Hepatocyte (in vitro differentiated cells): ENCODE measurements around the gene LTN1. TPM values are rescaled to one million over a fixed set of nuclear protein-coding genes. Genes with fewer than 3 reads are reported as not detected.

Experiments
- DNase-seq: peaks from one replicate; pipeline ENCODE4 v3.0.0-alpha.2; 2016; ENCODE audit warnings: low spot score
- H2AFZ ChIP-seq: fragments of 200-600 bp; sonication (generic); 2 replicates; pipeline ENCODE4 v1.6.0; 2016; ENCODE audit warnings: antibody characterized with exemption, mild to moderate bottlenecking
- H3K27ac ChIP-seq: fragments of 200-600 bp; sonication (generic); 2 replicates; pipeline ENCODE4 v1.5.1; 2016; ENCODE audit warnings: mild to moderate bottlenecking
- H3K27me3 ChIP-seq: fragments of 200-600 bp; sonication (generic); 2 replicates; pipeline ENCODE4 v1.6.1; 2016
- H3K36me3 ChIP-seq: fragments of 200-600 bp; sonication (generic); replicated peaks from 2 replicates; pipeline ENCODE4 v1.5.1; 2016; ENCODE audit warnings: low read depth; ENCODE audit not compliant: insufficient read depth
- H3K4me1 ChIP-seq: fragments of 200-600 bp; sonication (generic); 2 replicates; pipeline ENCODE4 v1.5.1; 2016; ENCODE audit warnings: mild to moderate bottlenecking, moderate library complexity; ENCODE audit not compliant: insufficient read depth
- H3K4me2 ChIP-seq: fragments of 200-600 bp; sonication (generic); 2 replicates; pipeline ENCODE4 v1.6.0; 2016
- H3K4me3 ChIP-seq: fragments of 200-600 bp; sonication (generic); 2 replicates; pipeline ENCODE4 v1.5.1; 2016; ENCODE audit warnings: mild to moderate bottlenecking
- H3K79me2 ChIP-seq: fragments of 200-600 bp; sonication (generic); 2 replicates; pipeline ENCODE4 v1.6.0; 2017; ENCODE audit warnings: mild to moderate bottlenecking
- H3K9me2 ChIP-seq: fragments of 200-600 bp; sonication (generic); replicated peaks from 2 replicates; pipeline ENCODE4 v1.6.0; 2017; ENCODE audit warnings: mild to moderate bottlenecking; ENCODE audit not compliant: insufficient read depth
- H3K9me3 ChIP-seq: fragments of 200-600 bp; sonication (generic); 2 replicates; pipeline ENCODE4 v1.5.1; 2016; ENCODE audit warnings: low read depth, mild to moderate bottlenecking
- H4K20me1 ChIP-seq: fragments of 200-600 bp; sonication (generic); 2 replicates; pipeline ENCODE4 v1.6.0; 2016; ENCODE audit warnings: mild to moderate bottlenecking; ENCODE audit not compliant: insufficient read depth, poor library complexity, severe bottlenecking
- EZH2 ChIP-seq: fragments of 200-600 bp; sonication (generic); IDR thresholded peaks from 2 replicates; pipeline ENCODE4 v1.6.1; 2016; ENCODE audit warnings: antibody characterized with exemption, mild to moderate bottlenecking, borderline replicate concordance
- EZH2phosphoT487 ChIP-seq: fragments of 200-600 bp; sonication (generic); IDR thresholded peaks from one replicate; pipeline ENCODE4 v1.6.1; 2018; ENCODE audit warnings: antibody characterized with exemption, mild to moderate bottlenecking, low read depth, moderate library complexity; ENCODE audit not compliant: unreplicated experiment, severe bottlenecking
- WGBS: methylation state at CpG from one replicate; pipeline ENCODE4 v1.1.6; 2016; ENCODE audit warnings: low lambda C conversion rate; ENCODE audit errors: missing lambda C conversion rate; 5-methylcytosine and 5-hydroxymethylcytosine counted together
- polyA plus RNA-seq: library from polyadenylated mRNA; unstranded; fragments of >200 nt; fragmentation: Nextera tagmentation; extraction: Ambion mirVana; gene quantifications from 2 replicates; pipeline ENCODE4 v1.2.1, GENCODE V29; 2016
- total RNA-seq: library from RNA; depleted of rRNA; stranded (reverse); fragments of >200 nt; gene quantifications from 2 replicates; pipeline ENCODE4 v1.2.3, GENCODE V29; 2014
- TF ChIP-seq, protein P1 (sequence below): fragments of 200-600 bp; sonication (generic); IDR thresholded peaks from 2 replicates; pipeline ENCODE4 v1.5.1; 2016; ENCODE audit warnings: antibody characterized with exemption, mild to moderate bottlenecking; ENCODE audit not compliant: poor library complexity

The LTN1 gene
- total and polyA plus RNA-seq, 2 experiments from 2014 or later, result 9.7 to 35.8 TPM

DNA sequence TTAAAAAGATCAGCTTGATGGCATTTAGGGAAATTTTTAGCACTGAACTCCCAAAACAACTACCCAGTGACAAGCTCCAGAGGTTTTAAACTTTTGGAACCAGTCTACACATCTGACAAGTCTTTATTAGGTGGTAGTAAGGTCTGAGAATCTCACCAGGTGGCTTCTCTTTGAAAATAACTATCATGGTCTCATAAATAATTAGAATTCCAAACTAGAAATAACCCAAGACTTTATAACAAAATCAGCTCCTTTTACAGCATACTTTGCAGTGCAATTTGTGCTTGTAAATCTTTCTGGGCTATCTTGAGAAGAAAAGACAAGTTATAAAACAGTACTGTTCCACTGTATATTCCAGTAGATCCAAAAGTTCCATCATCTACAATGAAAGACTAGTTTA, 108.7 kb downstream of the LTN1 start:
- Histone ChIP-seq H3K9me2 (no peaks in the 10 kb centered on the region), H3K27me3 (no peaks in the 10 kb centered on the region), H2AFZ (no peak overlapping the region), H3K4me3 (no peak overlapping the region), H3K4me2 (peak overlapping the region; percentile 78), H4K20me1 (no peaks in the 10 kb centered on the region), H3K4me1 (peaks cover 11% of the 10 kb centered on the region), H3K27ac (peak overlapping the region; percentile 93), H3K36me3 (no peaks in the 10 kb centered on the region), H3K79me2 (no peaks in the 10 kb centered on the region), H3K9me3 (no peaks in the 10 kb centered on the region)
- no peak for DNase-seq
- TF ChIP-seq EZH2 (no peak), EZH2phosphoT487 (no peak)
- TF ChIP-seq, protein P1, sequence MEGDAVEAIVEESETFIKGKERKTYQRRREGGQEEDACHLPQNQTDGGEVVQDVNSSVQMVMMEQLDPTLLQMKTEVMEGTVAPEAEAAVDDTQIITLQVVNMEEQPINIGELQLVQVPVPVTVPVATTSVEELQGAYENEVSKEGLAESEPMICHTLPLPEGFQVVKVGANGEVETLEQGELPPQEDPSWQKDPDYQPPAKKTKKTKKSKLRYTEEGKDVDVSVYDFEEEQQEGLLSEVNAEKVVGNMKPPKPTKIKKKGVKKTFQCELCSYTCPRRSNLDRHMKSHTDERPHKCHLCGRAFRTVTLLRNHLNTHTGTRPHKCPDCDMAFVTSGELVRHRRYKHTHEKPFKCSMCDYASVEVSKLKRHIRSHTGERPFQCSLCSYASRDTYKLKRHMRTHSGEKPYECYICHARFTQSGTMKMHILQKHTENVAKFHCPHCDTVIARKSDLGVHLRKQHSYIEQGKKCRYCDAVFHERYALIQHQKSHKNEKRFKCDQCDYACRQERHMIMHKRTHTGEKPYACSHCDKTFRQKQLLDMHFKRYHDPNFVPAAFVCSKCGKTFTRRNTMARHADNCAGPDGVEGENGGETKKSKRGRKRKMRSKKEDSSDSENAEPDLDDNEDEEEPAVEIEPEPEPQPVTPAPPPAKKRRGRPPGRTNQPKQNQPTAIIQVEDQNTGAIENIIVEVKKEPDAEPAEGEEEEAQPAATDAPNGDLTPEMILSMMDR, result no peak

DNA sequence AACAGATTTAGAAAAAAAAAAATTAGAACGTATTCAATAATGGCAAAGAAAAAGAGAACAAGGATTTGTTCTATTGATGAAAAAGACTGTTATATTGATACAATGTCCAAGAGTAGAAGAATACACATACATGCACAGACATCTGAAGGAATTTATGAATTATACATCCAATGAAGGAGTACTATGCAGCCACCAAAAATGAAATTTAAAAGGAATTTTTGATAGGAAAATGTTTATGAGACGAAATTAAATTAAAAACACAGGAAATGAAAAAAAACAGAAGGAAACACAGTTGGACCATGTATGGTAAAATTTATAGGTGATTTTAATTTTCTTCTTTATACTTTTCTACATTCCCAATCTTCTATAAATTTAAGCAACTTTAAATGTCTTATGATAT, 110.3 kb downstream of the LTN1 start:
- H3K9me2 ChIP-seq, result no peaks in the 10 kb centered on the region
- no peaks in the 10 kb centered on the region for H4K20me1 ChIP-seq
- H3K9me3 ChIP-seq, result no peaks in the 10 kb centered on the region
- no peak for TF ChIP-seq EZH2
- TF ChIP-seq, protein P1, result no peak
- TF ChIP-seq EZH2phosphoT487, result no peak
- H3K36me3 ChIP-seq, result no peaks in the 10 kb centered on the region
- no peak overlapping the region for H3K27ac ChIP-seq
- 49% methylated on average over 2 of the region's 2 CpGs for WGBS
- no peak overlapping the region for H2AFZ ChIP-seq
- DNase-seq, result no peak
- no peak overlapping the region for H3K4me2 ChIP-seq
- no peaks in the 10 kb centered on the region for H3K79me2 ChIP-seq
- peaks cover 11% of the 10 kb centered on the region for H3K4me1 ChIP-seq
- no peaks in the 10 kb centered on the region for H3K27me3 ChIP-seq
- H3K4me3 ChIP-seq, result no peak overlapping the region

Other genes starting within 250 kb of the LTN1 start
- gene RWDD2B, start 26.5 kb upstream of the LTN1 start, total RNA-seq, result 7.8 and 9.8 TPM in 2 replicates
- 3.9 and 4.7 TPM in 2 replicates for gene RWDD2B, start 26.5 kb upstream of the LTN1 start, polyA plus RNA-seq
- gene USP16, start 31.8 kb upstream of the LTN1 start, total RNA-seq, result 30.7 and 35.8 TPM in 2 replicates
- gene USP16, start 31.8 kb upstream of the LTN1 start, polyA plus RNA-seq, result 25.9 and 35.6 TPM in 2 replicates
- 178 and 196 TPM in 2 replicates for gene CCT8, start 80.8 kb upstream of the LTN1 start, total RNA-seq
- 118 and 125 TPM in 2 replicates for gene CCT8, start 80.8 kb upstream of the LTN1 start, polyA plus RNA-seq
- 0.16 TPM in 1 of 2 replicates, not detected in the other for gene MAP3K7CL, start 137.8 kb upstream of the LTN1 start, total RNA-seq
- gene MAP3K7CL, start 137.8 kb upstream of the LTN1 start, polyA plus RNA-seq, result 0.59 and 0.64 TPM in 2 replicates